Activated naive CD4-positive, alpha-beta T cell treated with anti-CD3 and anti-CD28 coated beads, Interleukin-2, amount 50 U/mL, for 24 hours (primary cell): ENCODE data around the gene VTA1.
A peak's percentile ranks its signal among the peaks of the same experiment; 100 is the strongest.
"Not testable (repeated sequence)": the region's sequence is repeated elsewhere in the genome, so short reads cannot be mapped to it uniquely, and the experiment has no call there.

Experiments
- H3K27ac Mint-ChIP-seq: one replicate; pipeline ENCODE4 v1.8.0; 2021; ENCODE audit warnings: mild to moderate bottlenecking, mixed read lengths
- H3K27me3 Mint-ChIP-seq: one replicate; pipeline ENCODE4 v1.8.0; 2021; ENCODE audit warnings: mixed read lengths
- H3K36me3 Mint-ChIP-seq: one replicate; pipeline ENCODE4 v1.8.0; 2021; ENCODE audit warnings: mixed read lengths
- H3K4me1 Mint-ChIP-seq: one replicate; pipeline ENCODE4 v1.8.0; 2021; ENCODE audit warnings: mixed read lengths
- H3K4me3 Mint-ChIP-seq: one replicate; pipeline ENCODE4 v1.8.0; 2021; ENCODE audit warnings: mild to moderate bottlenecking, mixed read lengths
- H3K9me3 Mint-ChIP-seq: one replicate; pipeline ENCODE4 v1.8.0; 2021; ENCODE audit warnings: mixed read lengths

VTA1 gene

GRCh38 chr6:142189057-142189456 lies 42.0 kb downstream of the VTA1 start:
- Mint-ChIP-seq H3K27me3 (no peaks in the 10 kb centered on the region), H3K4me3 (no peak overlapping the region), H3K27ac (peak overlapping the region; percentile 5), H3K9me3 (no peaks in the 10 kb centered on the region), H3K4me1 (peaks cover 42% of the 10 kb centered on the region), H3K36me3 (peaks cover 11% of the 10 kb centered on the region)

GRCh38 chr6:142192343-142192742 lies 45.3 kb downstream of the VTA1 start:
- peaks cover 54% of the 10 kb centered on the region for H3K4me1 Mint-ChIP-seq
- no peak overlapping the region for H3K4me3 Mint-ChIP-seq
- H3K27ac Mint-ChIP-seq, result no peak overlapping the region
- H3K9me3 Mint-ChIP-seq, result no peaks in the 10 kb centered on the region
- H3K27me3 Mint-ChIP-seq, result no peaks in the 10 kb centered on the region
- peaks cover 9% of the 10 kb centered on the region for H3K36me3 Mint-ChIP-seq

DNA sequence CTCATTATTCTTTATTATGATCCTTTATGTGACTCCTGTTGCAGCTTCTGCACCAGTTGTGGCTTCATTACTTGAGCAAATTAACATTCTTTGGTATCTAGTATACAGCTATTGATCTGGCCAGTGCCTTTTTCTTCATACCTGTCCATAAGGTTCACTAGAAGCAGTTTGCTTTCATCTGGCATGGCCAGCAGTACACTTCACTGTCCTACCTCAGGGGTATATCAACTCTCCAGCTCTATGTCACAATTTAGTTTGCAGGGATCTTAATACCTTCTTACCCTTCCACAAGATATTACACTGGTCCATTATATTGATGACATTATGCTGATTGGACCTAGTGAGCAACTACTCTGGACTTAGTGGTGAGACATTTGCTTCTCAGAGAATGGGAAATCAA lies 46.6 kb downstream of the VTA1 start:
- H3K4me1 Mint-ChIP-seq, result peaks cover 54% of the 10 kb centered on the region
- peaks cover 9% of the 10 kb centered on the region for H3K36me3 Mint-ChIP-seq
- H3K4me3 Mint-ChIP-seq, result no peak overlapping the region
- H3K27me3 Mint-ChIP-seq, result no peaks in the 10 kb centered on the region
- no peaks in the 10 kb centered on the region for H3K9me3 Mint-ChIP-seq
- peak overlapping the region; percentile 1 for H3K27ac Mint-ChIP-seq

GRCh38 chr6:142195862-142196541 lies 48.9 kb downstream of the VTA1 start:
- H3K4me3 Mint-ChIP-seq, result no peak overlapping the region
- H3K27me3 Mint-ChIP-seq, result no peaks in the 10 kb centered on the region
- H3K27ac Mint-ChIP-seq, result peak overlapping the region; percentile 77
- H3K9me3 Mint-ChIP-seq, result no peaks in the 10 kb centered on the region
- H3K36me3 Mint-ChIP-seq, result peaks cover 6% of the 10 kb centered on the region
- peaks cover 55% of the 10 kb centered on the region for H3K4me1 Mint-ChIP-seq

- H3K9me3 Mint-ChIP-seq, result no peaks in the 10 kb centered on the region
- H3K27ac Mint-ChIP-seq, result no peak overlapping the region
- H3K27me3 Mint-ChIP-seq, result no peaks in the 10 kb centered on the region
- peaks cover 6% of the 10 kb centered on the region for H3K36me3 Mint-ChIP-seq
- H3K4me3 Mint-ChIP-seq, result no peak overlapping the region
- H3K4me1 Mint-ChIP-seq, result peaks cover 15% of the 10 kb centered on the region
Observed at GRCh38 chr6:142200846-142201628, 54.0 kb downstream of the VTA1 start.

DNA sequence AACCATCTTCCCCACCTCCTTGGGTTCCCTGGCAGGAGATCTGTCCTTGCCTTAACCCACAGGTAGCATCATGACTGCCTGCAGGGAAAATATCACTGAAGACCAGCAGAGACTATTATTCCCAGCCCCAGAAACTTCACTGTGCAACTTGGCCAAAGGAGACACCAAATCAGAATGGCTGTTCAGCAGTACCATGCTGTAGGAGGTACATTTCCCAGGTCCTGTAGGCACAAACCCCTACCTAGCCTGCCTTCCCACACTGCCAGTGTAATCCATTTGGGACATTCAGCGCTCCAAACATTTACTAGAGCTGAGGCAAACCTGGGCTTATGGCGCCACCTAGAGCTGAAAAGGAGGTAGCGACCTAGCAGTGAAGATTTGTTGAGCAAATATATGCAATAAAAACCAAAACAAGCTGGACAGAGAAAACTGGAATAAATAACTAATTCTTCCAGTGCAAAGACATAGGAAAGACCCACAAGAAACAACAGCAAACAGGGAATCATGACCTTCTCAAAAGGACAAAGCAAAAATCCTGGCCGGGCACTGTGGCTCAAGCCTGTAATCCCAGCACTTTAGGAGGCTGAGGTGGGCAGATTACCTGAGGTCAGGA lies 60.3 kb downstream of the VTA1 start:
- Mint-ChIP-seq H3K27me3 (no peaks in the 10 kb centered on the region), H3K4me1 (no peaks in the 10 kb centered on the region), H3K27ac (peak overlapping the region; percentile 64), H3K4me3 (no peak overlapping the region), H3K36me3 (peaks cover 24% of the 10 kb centered on the region), H3K9me3 (no peaks in the 10 kb centered on the region)

DNA sequence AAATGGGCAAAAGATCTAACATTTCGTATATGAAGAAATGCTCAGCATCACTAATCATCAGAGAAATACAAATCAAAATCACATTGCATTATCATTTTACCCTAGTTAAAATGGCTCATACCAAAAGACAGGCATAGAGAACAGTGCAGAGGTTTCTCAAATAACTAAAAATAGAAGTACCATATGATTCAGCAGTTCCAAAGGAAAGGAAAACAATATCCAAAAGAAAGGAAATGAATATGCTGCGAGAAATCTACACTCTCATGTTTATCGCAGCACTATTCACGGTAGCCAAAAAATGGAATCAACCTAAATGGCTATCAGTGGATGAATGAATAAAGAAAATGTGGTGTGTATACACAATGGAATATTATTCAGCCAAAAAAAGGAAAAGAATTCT lies 63.5 kb downstream of the VTA1 start:
- Mint-ChIP-seq H3K36me3 (peaks cover 39% of the 10 kb centered on the region), H3K4me3 (no peak overlapping the region), H3K27me3 (no peaks in the 10 kb centered on the region), H3K9me3 (no peaks in the 10 kb centered on the region), H3K27ac (no peak overlapping the region), H3K4me1 (no peaks in the 10 kb centered on the region)

DNA sequence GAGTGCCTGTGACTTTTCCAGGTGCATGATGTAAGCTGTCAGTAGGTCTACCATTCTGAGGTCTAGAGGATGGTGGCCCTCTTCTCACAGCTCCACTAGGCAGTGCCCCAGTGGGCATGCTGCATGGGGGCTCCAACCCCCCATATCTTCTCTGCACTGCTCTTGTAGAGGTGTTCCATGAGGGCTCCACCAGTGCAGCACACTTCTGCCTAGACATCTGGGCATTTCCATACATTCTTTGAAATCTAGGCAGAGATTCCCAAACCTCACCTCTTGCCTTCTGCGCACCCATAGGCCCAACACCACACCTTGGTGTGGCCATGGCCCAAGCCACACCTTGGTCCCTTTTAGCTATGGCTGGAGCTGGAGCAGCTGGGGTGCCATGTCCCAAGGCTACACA lies 66.3 kb downstream of the VTA1 start:
- Mint-ChIP-seq H3K4me1 (no peaks in the 10 kb centered on the region), H3K4me3 (no peak overlapping the region), H3K9me3 (no peaks in the 10 kb centered on the region), H3K36me3 (peaks cover 32% of the 10 kb centered on the region), H3K27me3 (no peaks in the 10 kb centered on the region), H3K27ac (no peak overlapping the region)

GRCh38 chr6:142218446-142218845 lies 71.4 kb downstream of the VTA1 start:
- Mint-ChIP-seq H3K4me1 (no peaks in the 10 kb centered on the region), H3K36me3 (peaks cover 10% of the 10 kb centered on the region), H3K4me3 (no peak overlapping the region), H3K27me3 (no peaks in the 10 kb centered on the region), H3K9me3 (no peaks in the 10 kb centered on the region), H3K27ac (no peak overlapping the region)

- H3K9me3 Mint-ChIP-seq, result no peaks in the 10 kb centered on the region
- H3K27ac Mint-ChIP-seq, result no peak overlapping the region
- no peaks in the 10 kb centered on the region for H3K27me3 Mint-ChIP-seq
- H3K4me1 Mint-ChIP-seq, result no peaks in the 10 kb centered on the region
- H3K36me3 Mint-ChIP-seq, result peaks cover 3% of the 10 kb centered on the region
- H3K4me3 Mint-ChIP-seq, result no peak overlapping the region
Observed at GRCh38 chr6:142222022-142222421, 75.0 kb downstream of the VTA1 start.

DNA sequence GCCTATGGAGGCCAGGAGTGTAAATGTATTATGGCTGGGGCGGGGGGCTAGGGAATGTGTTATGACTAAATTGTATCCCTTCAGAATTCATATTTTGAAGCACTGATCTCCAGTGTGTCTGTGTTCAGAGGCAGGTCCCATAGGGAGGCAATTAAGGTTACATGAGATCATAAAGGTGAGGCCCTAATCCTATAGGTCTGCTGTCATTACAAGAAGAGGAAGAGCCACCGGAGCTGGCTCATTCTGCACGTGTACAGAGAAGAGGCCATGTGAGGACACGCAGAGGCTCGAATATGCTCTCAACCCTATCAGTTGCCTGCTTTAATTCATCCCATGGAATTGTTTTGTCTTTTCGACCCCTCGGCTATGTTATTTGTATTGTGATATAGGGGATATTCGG lies 76.9 kb downstream of the VTA1 start:
- no peak overlapping the region for H3K4me3 Mint-ChIP-seq
- H3K9me3 Mint-ChIP-seq, result no peaks in the 10 kb centered on the region
- no peak overlapping the region for H3K27ac Mint-ChIP-seq
- no peaks in the 10 kb centered on the region for H3K4me1 Mint-ChIP-seq
- H3K36me3 Mint-ChIP-seq, result peaks cover 3% of the 10 kb centered on the region
- H3K27me3 Mint-ChIP-seq, result no peaks in the 10 kb centered on the region

- no peaks in the 10 kb centered on the region for H3K4me1 Mint-ChIP-seq
- no peaks in the 10 kb centered on the region for H3K36me3 Mint-ChIP-seq
- no peak overlapping the region for H3K27ac Mint-ChIP-seq
- no peaks in the 10 kb centered on the region for H3K27me3 Mint-ChIP-seq
- no peaks in the 10 kb centered on the region for H3K9me3 Mint-ChIP-seq
- no peak overlapping the region for H3K4me3 Mint-ChIP-seq
Observed at GRCh38 chr6:142225115-142225514, 78.1 kb downstream of the VTA1 start.

- Mint-ChIP-seq H3K4me3 (no peak overlapping the region), H3K9me3 (no peaks in the 10 kb centered on the region), H3K4me1 (no peaks in the 10 kb centered on the region), H3K27ac (no peak overlapping the region), H3K36me3 (no peaks in the 10 kb centered on the region), H3K27me3 (no peaks in the 10 kb centered on the region)
Observed at GRCh38 chr6:142225552-142225951, 78.5 kb downstream of the VTA1 start.

- H3K36me3 Mint-ChIP-seq, result no peaks in the 10 kb centered on the region
- no peak overlapping the region for H3K4me3 Mint-ChIP-seq
- H3K4me1 Mint-ChIP-seq, result no peaks in the 10 kb centered on the region
- H3K27ac Mint-ChIP-seq, result no peak overlapping the region
- H3K9me3 Mint-ChIP-seq, result no peaks in the 10 kb centered on the region
- no peaks in the 10 kb centered on the region for H3K27me3 Mint-ChIP-seq
Observed at GRCh38 chr6:142226731-142227130, 79.7 kb downstream of the VTA1 start.

DNA sequence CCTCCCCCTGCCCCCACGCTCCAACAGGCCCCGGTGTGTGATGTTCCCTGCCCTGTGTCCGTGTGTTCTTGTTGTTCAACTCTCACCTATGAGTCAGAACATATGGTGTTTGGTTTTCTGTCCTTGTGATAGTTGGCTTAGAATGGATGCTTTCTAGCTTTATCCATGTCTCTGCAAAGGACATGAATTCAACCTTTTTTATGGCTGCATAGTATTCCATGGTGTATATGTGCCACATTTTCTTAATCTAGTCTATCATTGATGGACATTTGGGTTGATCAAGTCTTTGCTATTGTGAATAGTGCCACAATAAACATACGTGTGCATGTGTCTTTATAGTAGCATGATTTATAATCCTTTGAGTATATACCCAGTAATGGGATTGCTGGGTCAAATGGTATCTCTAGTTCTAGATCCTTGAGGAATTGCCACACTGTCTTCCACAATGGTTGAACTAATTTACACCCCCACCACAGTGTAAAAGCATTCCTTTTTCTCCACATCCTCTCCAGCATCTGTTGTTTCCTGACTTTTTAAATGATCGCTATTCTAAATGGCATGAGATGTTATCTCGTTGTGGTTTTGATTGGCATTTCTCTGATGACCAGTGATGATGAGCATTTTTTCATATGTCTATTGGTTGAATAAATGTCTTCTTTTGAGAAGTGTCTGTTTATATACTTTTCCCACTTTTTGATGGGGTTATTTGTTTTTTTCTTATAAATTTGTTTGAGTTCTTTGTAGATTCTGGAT lies 82.6 kb downstream of the VTA1 start:
- not testable (repeated sequence) for H3K4me3 Mint-ChIP-seq, H3K27me3 Mint-ChIP-seq
- H3K4me1 Mint-ChIP-seq, result peaks cover 16% of the 10 kb centered on the region

More for the DNA sequence above, 82.6 kb downstream of the VTA1 start:
- H3K36me3 Mint-ChIP-seq, H3K9me3 Mint-ChIP-seq, H3K27ac Mint-ChIP-seq: not testable (repeated sequence)
